GM10248 (cell line): ENCODE data around the gene ALOX5.
"Not testable (repeated sequence)": the region's sequence is repeated elsewhere in the genome, so short reads cannot be mapped to it uniquely, and the experiment has no call there.

Experiments used
- CTCF ChIA-PET: fragments of 300-600 bp; sonication (Branson Sonifier 250); formaldehyde crosslinking; extraction: SDS; loops from one replicate; lab custom pipeline; 2021; ENCODE audit warnings: antibody characterized with exemption; lab: Yijun Ruan, JAX
- POLR2A ChIA-PET: fragments of 350-650 bp; sonication (Branson Sonifier 250); formaldehyde crosslinking; extraction: SDS; loops from one replicate; lab custom pipeline; 2020; ENCODE audit warnings: antibody characterized with exemption; lab: Yijun Ruan, JAX
- DNase-seq: peaks from one replicate; pipeline ENCODE4 v3.0.0; 2012; ENCODE audit errors: extremely low spot score
- CTCF ChIP-seq: IDR thresholded peaks from 2 replicates; pipeline ENCODE4 v1.5.1; 2012; ENCODE audit warnings: mild to moderate bottlenecking, low read depth; ENCODE audit errors: extremely low read depth, missing control alignments, control extremely low read depth

The ALOX5 gene

GRCh38 chr10:45409782-45410181 is 35.8 kb downstream of the ALOX5 start:
- ChIA-PET CTCF (no interaction called here), POLR2A (no interaction called here)
- DNase-seq: no peak
- no peak for TF ChIP-seq CTCF

- DNase-seq: no peak
- ChIA-PET CTCF (interaction anchor here (1.7 kb wide), 1 partner anchor 54 kb away, joined by 3 read pairs; no protein-coding TSS in a partner anchor), POLR2A (no interaction called here)
- no peak for TF ChIP-seq CTCF
Observed at GRCh38 chr10:45410489-45410806, 36.4 kb downstream of the ALOX5 start.

DNA sequence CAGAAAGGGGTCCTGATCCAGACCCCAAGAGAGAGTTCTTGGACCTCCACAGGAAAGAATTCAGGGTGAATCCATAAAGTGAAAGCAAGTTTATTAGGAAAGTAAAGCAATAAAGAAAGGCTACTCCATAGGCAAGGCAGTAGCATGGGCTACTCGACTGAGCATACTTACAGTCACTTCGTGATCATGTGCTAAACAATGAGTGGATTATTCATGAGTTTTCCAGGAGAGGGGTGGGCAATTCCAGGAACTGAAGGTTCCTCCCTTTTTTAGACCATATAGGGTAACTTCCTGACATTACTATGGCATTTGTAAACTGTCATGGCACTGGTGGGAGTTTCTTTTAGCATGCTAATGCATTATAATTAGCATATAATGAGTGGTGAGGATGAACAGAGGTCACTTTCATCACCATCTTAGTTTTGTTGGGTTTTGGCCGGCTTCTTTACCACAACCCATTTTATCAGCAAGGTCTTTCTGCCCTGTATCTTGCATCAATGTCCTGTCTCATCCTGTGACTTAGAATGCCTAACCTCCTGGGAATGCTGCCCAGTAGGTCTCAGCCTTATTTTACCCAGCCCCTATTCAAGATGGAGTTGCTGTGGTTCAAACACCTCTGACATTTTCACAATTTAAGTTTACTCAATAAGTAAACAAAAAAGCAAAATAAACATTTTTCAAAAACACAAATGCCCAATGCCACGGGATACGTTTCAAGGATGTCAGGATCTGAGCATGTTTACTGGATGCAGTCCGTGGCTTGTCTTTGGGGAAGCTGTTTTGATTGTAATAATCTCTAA is 37.0 kb downstream of the ALOX5 start:
- CTCF ChIA-PET: interaction anchor here (1.7 kb wide), 1 partner anchor 54 kb away, joined by 3 read pairs; no protein-coding TSS in a partner anchor

GRCh38 chr10:45411607-45411940 is 37.6 kb downstream of the ALOX5 start:
- ChIA-PET POLR2A (no interaction called here), CTCF (interaction anchor here (1.7 kb wide), 1 partner anchor 53 kb away, joined by 3 read pairs; no protein-coding TSS in a partner anchor)
- no peak for TF ChIP-seq CTCF
- DNase-seq: no peak

More for the DNA sequence above, 37.0 kb downstream of the ALOX5 start:
- TF ChIP-seq CTCF: no peak
- no peak for DNase-seq
- POLR2A ChIA-PET: no interaction called here

DNA sequence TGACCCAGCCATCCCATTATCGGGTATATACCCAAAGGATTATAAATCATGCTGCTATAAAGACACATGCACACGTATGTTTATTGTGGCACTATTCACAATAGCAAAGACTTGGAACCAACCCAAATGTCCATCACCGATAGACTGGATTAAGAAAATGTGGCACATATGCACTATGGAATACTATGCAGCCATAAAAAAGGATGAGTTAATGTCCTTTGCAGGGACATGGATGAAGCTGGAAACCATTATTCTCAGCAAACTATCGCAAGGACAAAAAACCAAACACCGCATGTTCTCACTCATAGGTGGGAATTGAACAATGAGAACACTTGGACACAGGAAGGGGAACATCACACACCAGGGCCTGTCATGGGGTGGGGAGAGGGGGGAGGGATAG is 41.0 kb downstream of the ALOX5 start:
- POLR2A ChIA-PET, DNase-seq: not testable (repeated sequence)
- CTCF ChIA-PET: interaction anchor here (1.3 kb wide), 1 partner anchor 9 kb away, joined by 3 read pairs; no protein-coding TSS in a partner anchor

DNA sequence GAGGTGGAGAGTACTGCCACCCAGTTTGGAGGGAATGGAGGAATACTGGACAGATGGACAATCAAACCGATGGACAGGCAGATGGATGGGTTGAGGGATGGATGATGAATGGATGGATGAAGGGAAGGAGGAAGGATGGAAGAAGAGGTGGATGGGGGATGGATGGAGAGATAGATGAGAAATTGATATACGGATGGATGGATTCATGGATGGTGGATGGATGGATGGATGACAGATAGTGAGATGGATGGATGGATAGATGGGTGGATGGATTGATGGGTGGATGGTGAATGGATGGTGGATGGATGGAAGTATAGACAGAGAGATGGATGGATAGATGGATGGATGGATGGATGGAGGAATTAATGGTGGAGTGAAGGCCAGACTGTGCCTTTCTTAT is 42.6 kb downstream of the ALOX5 start:
- TF ChIP-seq CTCF: no peak
- CTCF ChIA-PET: interaction anchor here (1.3 to 1.6 kb wide), 3 partner anchors 11 to 29 kb away, joined by 3 to 4 read pairs (median 3); no protein-coding TSS in a partner anchor
- POLR2A ChIA-PET: no interaction called here
- DNase-seq: no peak

DNA sequence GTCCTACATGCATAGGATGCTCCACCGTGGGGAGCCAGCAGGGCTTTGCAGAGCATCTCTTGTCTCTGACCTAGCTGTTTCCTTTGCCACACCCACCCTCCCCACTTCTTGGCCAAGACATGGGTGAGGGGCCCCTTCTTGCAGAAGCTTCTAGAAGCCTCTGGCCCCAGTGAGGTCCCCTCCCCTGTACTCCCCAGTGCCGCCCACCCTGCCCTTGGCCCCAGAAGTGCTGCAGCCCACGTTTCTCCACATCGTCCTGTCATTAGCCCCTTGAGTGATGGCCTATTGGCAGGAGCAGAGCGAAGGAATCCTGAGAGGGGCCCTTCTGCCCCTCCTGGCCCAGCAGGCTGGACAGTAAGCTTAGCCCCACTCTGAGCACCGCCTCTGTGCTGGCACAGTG is 43.7 kb downstream of the ALOX5 start:
- POLR2A ChIA-PET: no interaction called here

More for the DNA sequence above, 43.7 kb downstream of the ALOX5 start:
- DNase-seq: no peak
- no peak for TF ChIP-seq CTCF
- CTCF ChIA-PET: interaction anchor here (1.0 to 1.5 kb wide), 3 partner anchors 28 to 60 kb away, joined by 3 read pairs; no protein-coding TSS in a partner anchor
